GM19238 (cell line): Measurements from ENCODE around the gene ZNF74.
"Not testable (repeated sequence)": the region's sequence is repeated elsewhere in the genome, so short reads cannot be mapped to it uniquely, and the experiment has no call there.

Source experiments
- DNase-seq: peaks from one replicate; pipeline ENCODE4 v3.0.0; 2011; ENCODE audit warnings: low spot score; ENCODE audit not compliant: insufficient read length

ZNF74 gene

GRCh38 chr22:20400606-20401375, 6.8 kb downstream of the ZNF74 start:
- DNase-seq, result no peak

- no peak for DNase-seq
These were observed 7.5 kb downstream of the ZNF74 start for GRCh38 chr22:20401376-20402014.

- DNase-seq, result no peak
These were observed 9.2 kb downstream of the ZNF74 start for GRCh38 chr22:20402960-20403778.

- no peak for DNase-seq
These were observed 9.8 kb downstream of the ZNF74 start for GRCh38 chr22:20403779-20404140.

- DNase-seq, result no peak
These were observed 10.9 kb downstream of the ZNF74 start for GRCh38 chr22:20404881-20405280.

- DNase-seq, result no peak
These were observed 11.5 kb downstream of the ZNF74 start for GRCh38 chr22:20405291-20405930.

GRCh38 chr22:20405931-20406685, 12.2 kb downstream of the ZNF74 start:
- DNase-seq, result no peak

- no peak for DNase-seq
These were observed 12.9 kb downstream of the ZNF74 start for GRCh38 chr22:20406686-20407408.

- no peak for DNase-seq
These were observed 13.9 kb downstream of the ZNF74 start for GRCh38 chr22:20407829-20408228.

GRCh38 chr22:20408891-20409290, 14.9 kb downstream of the ZNF74 start:
- no peak for DNase-seq

- not testable (repeated sequence) for DNase-seq
These were observed 15.4 kb downstream of the ZNF74 start for GRCh38 chr22:20409385-20409784.

GRCh38 chr22:20412474-20413216, 18.7 kb downstream of the ZNF74 start:
- no peak for DNase-seq

- DNase-seq, result no peak
These were observed 19.5 kb downstream of the ZNF74 start for GRCh38 chr22:20413217-20414058.

- DNase-seq, result no peak
These were observed 20.1 kb downstream of the ZNF74 start for GRCh38 chr22:20414059-20414440.

- no peak for DNase-seq
These were observed 20.5 kb downstream of the ZNF74 start for GRCh38 chr22:20414450-20414849.

GRCh38 chr22:20415241-20415640, 21.3 kb downstream of the ZNF74 start:
- not testable (repeated sequence) for DNase-seq

- not testable (repeated sequence) for DNase-seq
These were observed 21.7 kb downstream of the ZNF74 start for GRCh38 chr22:20415699-20416098.

- DNase-seq, result peak; percentile 80
These were observed 24.3 kb downstream of the ZNF74 start for GRCh38 chr22:20418211-20418788.

GRCh38 chr22:20419664-20419951, 25.7 kb downstream of the ZNF74 start:
- no peak for DNase-seq
